HepG2 (cell line): ENCODE measurements around the gene CD79A. TPM values are rescaled to one million over a fixed set of nuclear protein-coding genes. Genes with fewer than 3 reads are reported as not detected.

Experiments used
- ATAC-seq: fragments of 200-7000 bp; cut with Tn5 transposase; 3 replicates; pipeline ENCODE4 v1.9.1; 2020; ENCODE audit warnings: mild to moderate bottlenecking, moderate library complexity
- BruUV-seq: library from RNA; stranded (reverse); fragments of 400-500 nt; replicated peaks from 2 replicates; lab custom pipeline; 2021; lab: Mats Ljungman, UMichigan
- CTCF ChIA-PET: fragments of 300-600 bp; formaldehyde crosslinking; extraction: SDS; loops from one replicate; lab custom pipeline; 2021; ENCODE audit warnings: low total read pairs, inconsistent platforms, low intra/inter-chr PET ratio; lab: Yijun Ruan, JAX
- POLR2A ChIA-PET: fragments of 350-600 bp; sonication (Branson Sonifier 250); formaldehyde crosslinking; loops from one replicate; lab custom pipeline; 2020; ENCODE audit warnings: antibody characterized with exemption, inconsistent platforms; lab: Yijun Ruan, JAX
- DNase-seq: peaks from one replicate; pipeline ENCODE4 v3.0.0-alpha.2; 2015; ENCODE audit warnings: low spot score
- FAIRE-seq: peaks from 3 replicates; lab custom pipeline; 2011; peaks lifted over from hg19 to GRCh38; lab: Jason Lieb, UNC
- H2AFZ ChIP-seq: one replicate; pipeline ENCODE4 v1.6.1; 2011; ENCODE audit warnings: low read length, inconsistent platforms
- H3K27ac ChIP-seq: fragments of 300-600 bp; 3 replicates; pipeline ENCODE4 v1.8.0; 2011; ENCODE audit warnings: mixed run types, mild to moderate bottlenecking, mixed read lengths, low read length, inconsistent platforms; ENCODE audit not compliant: insufficient read depth; ENCODE audit errors: extremely low read length
- H3K27me3 ChIP-seq, 2 experiments: fragments of 200-600 bp in 1 of 2; 2 replicates in 1 of 2; 3 replicates in 1 of 2; pipeline versions ENCODE4 v1.6.0 to v1.8.0; 2011; ENCODE audit warnings: low read length in 2 of 2, mild to moderate bottlenecking in 2 of 2, moderate library complexity in 2 of 2, inconsistent platforms in 1 of 2; ENCODE audit not compliant: insufficient read depth in 2 of 2, control insufficient read depth in 1 of 2
- H3K36me3 ChIP-seq, 2 experiments: fragments of 200-600 bp in 1 of 2; replicated peaks in 1 of 2; 2 replicates in 1 of 2; 3 replicates in 1 of 2; pipeline versions ENCODE4 v1.5.1 to v1.8.0; 2011; ENCODE audit warnings: low read length in 2 of 2, inconsistent platforms in 1 of 2; ENCODE audit not compliant: insufficient read depth in 2 of 2, control insufficient read depth in 1 of 2
- H3K4me1 ChIP-seq: 2 replicates; pipeline ENCODE4 v1.5.1; 2012; ENCODE audit warnings: low read length, inconsistent platforms; ENCODE audit not compliant: insufficient read depth
- H3K4me2 ChIP-seq: 2 replicates; pipeline ENCODE4 v1.6.0; 2011; ENCODE audit warnings: low read depth, low read length, inconsistent platforms
- H3K4me3 ChIP-seq, 3 experiments: fragments of 200-600 bp in 1 of 3; sonication (generic), shearing (Covaris generic) in 1 of 3; replicated peaks in 1 of 3; 2 replicates each; pipeline ENCODE4 v1.5.1; 2011 to 2016; ENCODE audit warnings: low read length in 3 of 3, inconsistent platforms in 2 of 3, low read depth in 2 of 3, mild to moderate bottlenecking in 2 of 3, control low read depth in 1 of 3, mixed read lengths in 1 of 3; ENCODE audit not compliant: insufficient read depth in 1 of 3
- H3K79me2 ChIP-seq: one replicate; pipeline ENCODE4 v1.6.1; 2011; ENCODE audit warnings: low read length, inconsistent platforms; ENCODE audit not compliant: insufficient read depth
- H3K9ac ChIP-seq: 2 replicates; pipeline ENCODE4 v1.6.0; 2011; ENCODE audit warnings: mild to moderate bottlenecking, low read depth, low read length, inconsistent platforms; ENCODE audit not compliant: insufficient read depth
- H3K9me3 ChIP-seq: 2 replicates; pipeline ENCODE4 v1.5.1; 2012; ENCODE audit warnings: mild to moderate bottlenecking, low read length
- H4K20me1 ChIP-seq: 2 replicates; pipeline ENCODE4 v1.6.0; 2011; ENCODE audit warnings: inconsistent platforms, mild to moderate bottlenecking, low read length, moderate library complexity; ENCODE audit not compliant: insufficient read depth
- ARID2 ChIP-seq: sonication (generic); formaldehyde crosslinking; IDR thresholded peaks from 2 replicates; pipeline ENCODE4 v1.8.1; 2022; ENCODE audit warnings: mild to moderate bottlenecking, missing genetic modification reagents, borderline replicate concordance
- HDAC2 ChIP-seq: sonication (generic); formaldehyde crosslinking; IDR thresholded peaks from 2 replicates; pipeline ENCODE4 v1.4.0; 2020; ENCODE audit warnings: missing genetic modification reagents
- HOXA9 ChIP-seq: sonication (generic); formaldehyde crosslinking; IDR thresholded peaks from 2 replicates; pipeline ENCODE4 v1.8.1; 2022; ENCODE audit warnings: missing genetic modification reagents, mild to moderate bottlenecking, moderate library complexity, borderline replicate concordance
- IKZF4 ChIP-seq: sonication (generic); formaldehyde crosslinking; IDR thresholded peaks from 2 replicates; pipeline ENCODE4 v1.5.1; 2020; ENCODE audit warnings: borderline replicate concordance, mild to moderate bottlenecking, low read depth, missing genetic modification reagents; ENCODE audit errors: not compliant biosample characterization
- JARID2 ChIP-seq: sonication (generic); formaldehyde crosslinking; IDR thresholded peaks from 2 replicates; pipeline ENCODE4 v1.8.1; 2023; ENCODE audit warnings: missing genetic modification reagents, inconsistent platforms; ENCODE audit not compliant: insufficient replicate concordance
- KLF9 ChIP-seq: IDR thresholded peaks from 2 replicates; pipeline ENCODE4 v1.6.1; 2016; ENCODE audit warnings: low read depth
- POLR2A ChIP-seq, 2 experiments: IDR thresholded peaks; 2 replicates each; pipeline ENCODE4 v1.6.1; 2011; ENCODE audit warnings: low read depth in 2 of 2, low read length in 2 of 2, mild to moderate bottlenecking in 1 of 2, moderate library complexity in 1 of 2; ENCODE audit not compliant: insufficient read depth in 1 of 2
- SP2 ChIP-seq: sonication (generic); formaldehyde crosslinking; IDR thresholded peaks from 2 replicates; pipeline ENCODE4 v1.5.1; 2020; ENCODE audit warnings: mild to moderate bottlenecking, missing genetic modification reagents
- STAG1 ChIP-seq: sonication (generic); formaldehyde crosslinking; IDR thresholded peaks from 2 replicates; pipeline ENCODE4 v1.4.0; 2020; ENCODE audit warnings: missing genetic modification reagents
- U2AF2 ChIP-seq: fragments of 200-400 bp; formaldehyde crosslinking; IDR thresholded peaks from 2 replicates; pipeline ENCODE4 v1.6.1; 2017; ENCODE audit warnings: low read depth, mild to moderate bottlenecking, low read length
- YEATS2 ChIP-seq: sonication (generic); formaldehyde crosslinking; IDR thresholded peaks from 2 replicates; pipeline ENCODE4 v1.4.0; 2020; ENCODE audit warnings: missing genetic modification reagents, borderline replicate concordance
- YEATS4 ChIP-seq: sonication (generic); formaldehyde crosslinking; IDR thresholded peaks from 2 replicates; pipeline ENCODE4 v1.4.0; 2020; ENCODE audit warnings: missing genetic modification reagents, borderline replicate concordance
- ZEB1 ChIP-seq: IDR thresholded peaks from 2 replicates; pipeline ENCODE4 v1.6.1; 2012; ENCODE audit warnings: mild to moderate bottlenecking, low read depth, inconsistent platforms; ENCODE audit not compliant: insufficient replicate concordance
- ZNF138 ChIP-seq: sonication (generic); formaldehyde crosslinking; IDR thresholded peaks from 2 replicates; pipeline ENCODE4 v1.5.0; 2020; ENCODE audit warnings: mild to moderate bottlenecking, low read depth, missing genetic modification reagents
- ZNF180 ChIP-seq: sonication (generic); formaldehyde crosslinking; IDR thresholded peaks from 2 replicates; pipeline ENCODE4 v1.4.0; 2020; ENCODE audit warnings: low read depth, missing genetic modification reagents, borderline replicate concordance
- ZNF292 ChIP-seq: sonication (generic); formaldehyde crosslinking; IDR thresholded peaks from 2 replicates; pipeline ENCODE4 v1.8.1; 2022; ENCODE audit warnings: mild to moderate bottlenecking, low read depth, missing genetic modification reagents, borderline replicate concordance
- ZSCAN29 ChIP-seq: sonication (generic); formaldehyde crosslinking; conservative IDR thresholded peaks from 2 replicates; pipeline ENCODE4 v1.4.0; 2020; ENCODE audit warnings: mild to moderate bottlenecking, missing genetic modification reagents
- ZZZ3 ChIP-seq: sonication (generic); formaldehyde crosslinking; IDR thresholded peaks from 2 replicates; pipeline ENCODE4 v1.4.0; 2020; ENCODE audit warnings: missing genetic modification reagents, mild to moderate bottlenecking, borderline replicate concordance
- WGBS: methylation state at CpG from one replicate; pipeline ENCODE4 v1.1.6; 2017; ENCODE audit warnings: low lambda C conversion rate; 5-methylcytosine and 5-hydroxymethylcytosine counted together
- in situ Hi-C: cut with HindIII; loops from 2 replicates; pipeline ENCODE4 v1.10.0; 2017; ENCODE audit warnings: low pct_unique_long_range_greater_than_20kb; ENCODE audit not compliant: extremely low pct_ligation_motif_present
- intact Hi-C: fragments of 100-400 bp; cut with micrococcal nuclease; formaldehyde crosslinking; loops from one replicate; pipeline ENCODE4 v1.10.0; 2022; ENCODE audit not compliant: unreplicated experiment
- polyA plus RNA-seq, 8 experiments: library from polyadenylated mRNA; depleted of rRNA in 3 of 8; stranded (reverse) in 7 of 8; unstranded in 1 of 8; fragments of >200 nt; fragmentation: Illumina TruSeq in 4 of 8; extraction: Trizol in 4 of 8; gene quantifications; 2 replicates each; pipeline versions ENCODE4 v1.2.1 to v1.2.3, GENCODE V29; 2011 to 2016; ENCODE audit warnings: low read depth in 4 of 8, missing spikeins in 1 of 8, mixed read lengths in 1 of 8; ENCODE audit not compliant: insufficient read depth in 1 of 8
- total RNA-seq, 5 experiments: library from RNA; depleted of rRNA; stranded (reverse); fragments of >200 nt; fragmentation: Illumina TruSeq; extraction: Trizol; gene quantifications; 2 replicates each; pipeline ENCODE4 v1.2.3, GENCODE V29; 2016; ENCODE audit warnings: low read depth in 1 of 5

Gene CD79A
- total and polyA plus RNA-seq, 2 of the 13 experiments (the other 11 are each of a cell fraction or from before 2014, with no cell fraction given), result 0.24 to 0.33 TPM

- WGBS, result 9% methylated on average over 8 of the region's 8 CpGs
- Histone ChIP-seq H2AFZ (no peak overlapping the region), H3K27ac (no peak overlapping the region), H3K36me3 (peaks cover 15 to 35% of the 10 kb centered on the region in 2 experiments), H3K79me2 (peaks cover 41% of the 10 kb centered on the region), H3K27me3 (peaks cover 0 to 12% of the 10 kb centered on the region in 2 experiments; a peak in 2 of 5 replicates), H3K4me1 (peaks cover 38% of the 10 kb centered on the region), H3K9ac (peak overlapping the region; percentile 40), H4K20me1 (peaks cover 34% of the 10 kb centered on the region), H3K9me3 (no peaks in the 10 kb centered on the region), H3K4me3 (peak overlapping the region; percentile 17 to 99 (median 27); a peak in 3 of 6 replicates), H3K4me2 (peak overlapping the region; percentile 66)
- in situ Hi-C loops (no loop called here), intact Hi-C loops (no loop called here)
- FAIRE-seq (no peak), ATAC-seq (no peak), DNase-seq (no peak)
- ChIA-PET POLR2A (interaction anchor here (0.6 to 3.6 kb wide), 15 partner anchors 12 to 1511 kb away, joined by 3 to 72 read pairs (median 4); partner anchors contain the start of genes C19orf47, DMAC2, HNRNPUL1 and PLD3), CTCF (interaction anchor here (1.3 kb wide), 1 partner anchor 75 kb away, joined by 4 read pairs; no protein-coding TSS in a partner anchor)
- TF ChIP-seq ZNF292 (CRISPR knock-in tag) (0 out of 2 replicates have a peak, but pooled peaks have one; percentile 18), STAG1 (CRISPR knock-in tag) (peak; percentile 41; the same call in 1 of the 2 replicates), ZSCAN29 (CRISPR knock-in tag) (no peak), HOXA9 (CRISPR knock-in tag) (no peak), ZEB1 (peak; percentile 50), POLR2A (IDR thresholded peaks at IDR 0.05; ENCODE audit: insufficient read depth in 1 of 2, low read depth in 2 of 2, low read length in 2 of 2) (peak in 1 of 2 experiments; percentile 45; a peak in 1 of 4 replicates)
- no TSS peak for BruUV-seq
These were observed 17.9 kb upstream of the CD79A start for GRCh38 chr19:41859213-41859617.

GRCh38 chr19:41859618-41860418, 17.3 kb upstream of the CD79A start, which contains the start of gene RPS19:
RPS19 (plus strand) TSS chr19:41860255; CDS start chr19:41860775, 520 bp downstream.
- under 1% methylated on average over 42 of the region's 76 CpGs for WGBS
- ATAC-seq (peak; percentile 90), DNase-seq (peak; percentile 97), FAIRE-seq (peak; percentile 99)
- Histone ChIP-seq H2AFZ (no peak within 1 kb of the TSS), H3K9me3 (no peaks in the 10 kb centered on the region), H3K27me3 (peaks cover 0 to 6% of the 10 kb centered on the region in 2 experiments; a peak in 2 of 5 replicates), H3K27ac (peak within 1 kb of the TSS; percentile 84), H3K9ac (peak within 1 kb of the TSS; percentile 99), H3K36me3 (peaks cover 20 to 41% of the 10 kb centered on the region in 2 experiments), H3K79me2 (peaks cover 47% of the 10 kb centered on the region), H3K4me2 (peak within 1 kb of the TSS; percentile 87), H3K4me3 (peak within 1 kb of the TSS; percentile 85 to 99 (median 95)), H4K20me1 (peaks cover 40% of the 10 kb centered on the region), H3K4me1 (peaks cover 44% of the 10 kb centered on the region)
- TSS peak; percentile 97 for BruUV-seq
- ChIA-PET CTCF (no interaction called here), POLR2A (interaction anchor here (0.6 to 3.6 kb wide), 19 partner anchors 9 to 1511 kb away, joined by 3 to 72 read pairs (median 4); partner anchors contain the start of genes C19orf47, CEACAM1, DMAC2 and HNRNPUL1)
- in situ Hi-C loops (no loop called here), intact Hi-C loops (no loop called here)
- TF ChIP-seq ZNF180 (CRISPR knock-in tag), result no peak
- peak; percentile 86 for TF ChIP-seq SP2 (CRISPR knock-in tag)
- TF ChIP-seq ZNF138 (CRISPR knock-in tag), result peak; percentile 68
- TF ChIP-seq ARID2 (CRISPR knock-in tag), result no peak
- 0 out of 2 replicates have a peak, but pooled peaks have one; percentile 25 for TF ChIP-seq U2AF2
- TF ChIP-seq ZZZ3 (CRISPR knock-in tag), result peak; percentile 80; the same call in 1 of the 2 replicates
- TF ChIP-seq IKZF4 (CRISPR knock-in tag), result no peak
- peak; percentile 59; the same call in 1 of the 2 replicates for TF ChIP-seq HDAC2 (CRISPR knock-in tag)
- no peak; the same call in 1 of the 2 replicates for TF ChIP-seq KLF9 (CRISPR knock-in tag)
- peak; percentile 96 for TF ChIP-seq YEATS4
- no peak for TF ChIP-seq JARID2 (CRISPR knock-in tag)
- peak; percentile 99 for TF ChIP-seq YEATS2 (CRISPR knock-in tag)
